Limb (tissue), 2 donors: Measurements from ENCODE around the gene IL1RN.

Experiments
- DNase-seq, 2 donors: peaks; one replicate each; pipeline ENCODE4 v3.0.0-alpha.2; 2016; ENCODE audit errors: extremely low spot score in 2 of 2

The IL1RN gene

DNA sequence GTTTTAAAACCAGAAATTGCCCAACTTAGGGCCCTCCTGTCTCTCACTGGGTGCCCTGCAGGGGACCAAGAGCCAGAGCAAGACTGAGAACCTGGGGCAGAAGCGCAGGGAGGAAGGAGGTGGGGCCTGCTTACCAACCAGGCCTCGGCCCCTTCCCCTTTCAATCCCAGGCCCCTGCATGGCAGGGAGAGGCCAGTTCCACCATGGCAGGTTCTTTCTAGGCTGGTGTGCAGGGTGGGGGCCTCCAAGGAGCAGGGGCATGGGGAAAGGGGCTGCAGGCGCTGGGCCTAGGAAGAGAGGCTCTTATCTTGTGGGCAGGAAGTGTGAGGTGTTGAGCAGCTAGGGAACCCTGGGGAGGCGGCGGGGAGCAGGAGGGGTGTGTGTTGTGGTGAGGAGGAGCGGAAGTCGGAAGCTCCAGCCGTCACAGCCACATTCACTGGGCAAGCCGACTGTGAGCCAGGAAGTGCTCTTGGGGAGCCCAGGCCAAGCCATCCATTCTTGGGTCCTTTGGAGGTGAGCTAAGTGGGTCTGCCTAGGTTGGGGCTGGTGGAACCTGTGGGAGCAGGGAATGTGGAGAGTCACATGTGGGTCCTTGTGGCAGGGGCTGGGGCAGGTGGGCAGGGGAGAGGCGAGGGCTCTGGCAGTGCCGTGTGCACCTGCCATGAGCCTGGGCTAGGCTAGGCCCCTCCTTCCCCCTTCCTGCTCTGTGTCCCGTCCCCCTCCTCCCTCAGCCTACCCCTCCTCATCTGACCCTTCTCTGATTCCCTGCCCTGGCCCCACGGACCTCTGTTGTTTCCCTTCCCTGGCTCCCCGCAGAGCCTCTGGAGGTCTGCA is 46.4 kb downstream of the IL1RN start, which contains the start of gene PSD4:
PSD4 (plus strand) TSS at position 430 of the 834 bp plus-strand sequence. CDS start 8,486 bp downstream, outside the sequence.
- no peak for DNase-seq

DNA sequence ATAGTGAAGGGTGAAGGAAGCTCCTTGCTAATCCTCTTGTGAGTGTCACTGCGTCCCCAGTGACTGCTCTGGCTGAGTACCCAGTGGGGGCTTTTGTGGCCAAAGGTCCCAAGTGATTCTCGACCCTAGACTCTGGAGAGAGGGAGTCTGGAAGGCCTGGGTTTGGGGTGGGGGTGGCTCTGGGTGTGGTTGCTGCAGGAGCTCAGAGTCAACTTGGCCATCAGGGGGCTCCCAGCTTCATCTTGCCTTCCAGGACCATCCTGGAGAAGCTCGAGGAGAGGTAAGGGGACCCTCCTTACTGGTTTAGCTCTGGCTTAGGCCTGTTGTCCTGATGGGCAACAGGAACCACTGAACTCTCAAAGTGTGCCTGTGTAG is 47.0 kb downstream of the IL1RN start:
- DNase-seq, result no peak

DNA sequence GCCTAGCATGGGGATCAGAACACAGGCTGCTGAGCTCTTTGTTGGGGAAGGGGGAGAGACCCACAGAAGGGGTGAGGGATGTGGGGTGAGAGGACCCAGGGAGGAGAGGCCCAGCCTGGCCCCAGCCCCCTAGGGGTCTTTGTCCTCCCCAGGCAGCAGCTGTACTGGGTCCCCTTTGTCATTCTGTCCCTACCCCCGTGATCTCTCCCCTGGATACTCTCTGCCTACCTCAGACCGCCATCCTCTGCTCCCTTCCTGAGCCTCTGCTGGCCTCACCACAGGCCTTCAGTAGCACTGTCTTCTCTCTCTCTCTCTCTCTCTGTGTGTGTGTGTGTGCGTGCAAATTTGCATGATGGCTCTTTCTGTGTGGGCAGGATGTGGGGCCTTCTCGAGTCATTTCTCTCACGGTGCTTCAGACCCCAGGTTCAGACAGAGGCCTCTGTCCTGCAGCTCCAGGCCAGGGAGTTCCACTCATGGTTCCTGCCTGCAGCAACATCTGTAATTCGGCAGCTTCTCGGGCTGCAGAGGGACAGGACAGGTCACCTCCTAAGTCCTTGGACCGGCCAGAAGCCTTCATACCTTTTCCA is 47.7 kb downstream of the IL1RN start:
- no peak for DNase-seq

DNA sequence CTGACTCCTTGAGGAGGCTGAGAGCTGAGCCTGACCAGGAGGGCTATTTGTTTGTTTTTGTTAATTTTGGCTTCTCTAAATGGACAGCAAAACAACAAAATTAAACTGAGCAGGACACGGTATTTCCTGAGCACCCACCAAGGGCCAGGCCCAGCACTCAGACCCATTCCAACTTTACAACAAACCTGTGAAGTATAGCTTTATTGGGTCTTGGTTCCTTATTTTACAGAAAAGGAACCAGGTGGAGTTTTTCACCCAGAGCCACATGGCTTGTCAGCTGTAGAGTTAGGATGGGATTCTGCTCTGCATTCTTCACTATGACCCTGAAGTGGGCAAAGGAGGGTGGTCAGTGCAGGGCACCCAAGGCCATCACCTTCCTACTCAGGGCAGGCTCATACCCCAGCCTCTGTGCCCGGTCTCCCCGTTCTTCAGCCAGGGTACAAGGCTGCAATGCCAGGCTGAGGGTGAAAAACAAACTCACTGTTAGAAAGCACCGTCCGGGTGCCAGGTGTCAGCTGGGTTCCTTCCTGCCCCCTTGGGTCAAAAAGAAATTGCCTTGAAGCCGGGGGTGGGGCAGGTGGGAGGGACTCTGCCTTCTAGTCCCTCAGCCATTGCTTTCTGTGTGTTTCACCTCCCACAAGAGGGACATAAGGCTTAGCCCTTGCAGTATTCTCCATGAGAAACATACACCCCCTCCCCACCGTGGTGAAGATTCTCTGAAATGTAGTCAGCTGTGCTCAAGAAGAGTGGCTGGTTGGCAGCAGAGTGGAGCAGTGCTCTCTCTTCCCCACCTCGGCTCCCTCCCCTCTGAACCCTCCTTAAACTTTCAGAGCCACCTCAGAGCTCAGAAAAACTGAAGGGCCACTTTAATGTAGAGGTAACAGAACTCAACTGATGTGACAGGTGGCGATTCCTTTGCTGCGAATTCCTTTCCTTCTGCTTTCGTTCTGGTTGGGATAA is 48.6 kb downstream of the IL1RN start:
- DNase-seq, result no peak

DNA sequence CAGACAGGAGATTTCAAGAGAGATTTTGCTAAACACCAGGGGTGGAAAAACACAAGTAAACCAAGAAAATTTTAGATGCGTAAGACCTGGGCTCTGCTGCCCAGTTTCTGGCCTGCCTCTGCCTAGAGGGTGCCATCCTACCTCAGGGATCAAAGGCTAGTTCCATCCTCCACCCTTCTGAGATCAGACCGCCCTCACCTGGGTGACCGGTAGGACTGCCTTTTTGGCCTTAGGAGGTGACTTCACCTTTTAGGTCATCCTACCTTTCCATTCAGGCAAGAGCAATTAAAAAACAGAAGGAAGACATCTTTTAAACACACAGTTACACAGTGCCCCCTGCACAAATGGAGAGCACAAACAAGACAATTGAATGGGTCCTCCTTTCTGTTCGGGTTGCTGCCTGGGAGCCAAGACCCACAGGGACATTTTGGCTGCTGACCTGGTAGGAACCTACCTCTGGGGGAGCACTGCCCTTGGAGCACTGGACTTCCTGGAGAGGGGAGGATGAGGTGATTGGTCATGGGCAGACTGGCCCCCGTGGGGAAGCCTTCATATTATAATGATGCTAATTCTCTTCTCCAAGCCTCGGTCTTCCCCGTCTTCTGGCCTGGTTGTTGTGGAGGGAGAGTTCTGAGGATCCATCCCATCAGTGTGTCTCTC is 49.4 kb downstream of the IL1RN start:
- no peak for DNase-seq

DNA sequence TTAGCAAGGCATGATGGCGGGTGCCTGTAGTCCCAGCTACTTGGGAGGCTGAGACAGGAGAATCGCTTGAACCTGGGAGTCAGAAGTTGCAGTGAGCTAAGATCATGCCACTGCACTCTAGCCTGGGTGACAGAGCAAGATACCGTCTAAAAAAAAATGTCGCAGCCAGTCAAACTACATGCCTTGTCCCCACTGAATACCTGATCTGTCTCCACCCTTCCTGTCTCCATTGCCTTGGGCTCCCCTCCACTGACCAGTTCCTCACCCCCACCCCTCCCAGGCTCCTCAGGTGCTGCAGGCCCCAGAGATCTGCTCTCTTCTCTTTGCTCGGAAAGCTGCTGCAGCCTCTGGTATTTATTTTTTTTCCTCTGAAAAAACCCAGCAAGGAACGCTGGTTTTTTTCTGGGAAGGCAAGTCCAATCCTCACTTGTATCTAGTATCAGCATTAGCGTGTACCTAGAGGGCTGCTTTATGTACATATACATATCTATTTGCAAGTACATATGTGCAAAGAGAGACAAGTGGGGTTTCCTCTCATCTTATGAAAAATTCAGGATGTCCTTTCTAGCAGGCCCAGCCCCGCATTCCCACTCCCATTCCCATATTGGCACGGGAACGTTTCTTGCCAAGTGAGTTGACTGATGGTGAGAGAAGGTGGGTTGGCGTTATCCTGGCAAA is 50.8 kb downstream of the IL1RN start:
- no peak for DNase-seq

DNA sequence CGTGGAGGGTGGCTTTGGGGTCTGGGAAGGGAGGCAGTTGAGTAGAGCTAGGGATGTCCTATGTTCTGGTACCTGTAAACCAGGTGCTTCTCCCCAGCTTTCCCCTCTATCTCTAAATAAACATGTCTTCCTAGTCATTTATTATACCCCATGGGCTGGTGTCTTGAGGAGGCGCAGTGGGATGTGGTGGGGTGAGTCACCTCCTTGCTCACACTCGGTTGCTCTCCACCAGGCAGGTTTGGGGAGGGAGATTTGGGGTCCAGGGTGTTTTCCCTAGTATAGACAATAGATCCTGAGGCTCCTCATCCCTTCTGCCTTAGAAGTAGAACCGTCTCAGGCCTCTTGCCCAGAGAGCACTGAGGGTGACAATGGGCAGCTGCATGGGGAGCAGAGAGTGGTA is 51.5 kb downstream of the IL1RN start:
- DNase-seq, result no peak

DNA sequence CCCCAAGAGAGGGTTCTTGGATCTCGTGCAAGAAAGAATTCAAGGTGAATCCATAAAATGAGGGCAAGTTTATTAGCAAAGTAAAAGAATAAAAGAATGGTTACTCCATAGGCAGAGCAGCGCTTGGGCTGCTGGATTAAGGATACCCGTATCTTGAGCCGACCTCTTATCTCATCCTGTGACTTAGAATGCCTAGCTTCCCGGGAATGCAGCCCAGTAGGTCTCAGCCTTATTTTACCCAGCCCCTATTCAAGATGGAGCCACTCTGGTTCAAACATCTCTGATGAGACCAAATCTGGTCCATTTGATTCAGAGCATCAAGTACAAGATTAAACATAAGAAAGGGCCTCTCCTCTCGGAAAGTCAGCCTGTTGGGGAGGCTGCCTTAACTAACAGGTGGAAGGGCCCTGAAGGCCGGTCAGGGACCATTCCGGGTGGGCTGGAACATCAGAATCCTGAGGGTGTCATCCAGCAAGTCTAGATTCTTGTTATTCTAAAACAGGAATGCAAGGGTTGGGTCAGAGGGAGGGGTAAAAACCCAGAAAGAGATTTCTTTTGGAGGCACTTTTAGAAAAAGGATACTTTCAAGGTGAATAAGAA is 52.1 kb downstream of the IL1RN start:
- no peak for DNase-seq

DNA sequence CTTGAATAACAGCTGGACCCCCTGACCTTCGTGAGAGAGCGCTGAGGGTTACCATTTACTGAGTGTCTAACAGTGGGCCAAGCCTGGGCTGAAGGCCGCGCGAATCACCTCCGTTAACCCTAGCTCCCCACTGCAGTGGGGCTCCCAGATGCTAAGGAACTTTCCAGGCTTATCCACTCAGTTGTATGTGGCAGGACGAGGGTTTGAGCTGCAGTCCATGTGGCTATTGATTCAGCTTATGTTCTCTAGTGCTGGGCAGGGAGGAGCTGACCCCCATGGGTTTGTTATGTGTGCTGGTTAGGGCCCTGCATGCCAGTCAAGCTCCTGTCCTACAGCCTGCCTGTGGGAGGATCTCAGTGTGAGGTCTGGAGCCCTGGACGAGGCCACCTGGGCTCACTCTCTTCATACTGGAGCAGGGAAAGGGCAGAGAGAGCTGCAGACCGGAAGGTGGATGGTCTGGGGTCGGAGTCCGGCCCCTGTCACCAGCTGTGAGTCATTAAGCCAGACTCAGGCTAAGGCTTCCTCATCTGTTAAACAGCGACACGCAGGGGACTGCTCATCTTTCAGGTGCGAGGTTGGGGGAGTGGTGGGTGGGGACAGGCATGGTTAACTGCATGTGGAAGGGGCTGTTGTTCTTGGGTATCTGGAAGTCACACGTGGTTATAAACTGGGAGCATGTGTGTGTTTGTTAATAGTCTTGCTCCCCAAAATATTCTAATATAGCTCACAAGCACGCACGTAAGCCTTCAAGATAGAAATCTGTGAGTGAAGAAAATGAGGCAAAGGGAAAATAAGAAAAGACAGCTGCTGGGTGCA is 52.9 kb downstream of the IL1RN start:
- no peak for DNase-seq

DNA sequence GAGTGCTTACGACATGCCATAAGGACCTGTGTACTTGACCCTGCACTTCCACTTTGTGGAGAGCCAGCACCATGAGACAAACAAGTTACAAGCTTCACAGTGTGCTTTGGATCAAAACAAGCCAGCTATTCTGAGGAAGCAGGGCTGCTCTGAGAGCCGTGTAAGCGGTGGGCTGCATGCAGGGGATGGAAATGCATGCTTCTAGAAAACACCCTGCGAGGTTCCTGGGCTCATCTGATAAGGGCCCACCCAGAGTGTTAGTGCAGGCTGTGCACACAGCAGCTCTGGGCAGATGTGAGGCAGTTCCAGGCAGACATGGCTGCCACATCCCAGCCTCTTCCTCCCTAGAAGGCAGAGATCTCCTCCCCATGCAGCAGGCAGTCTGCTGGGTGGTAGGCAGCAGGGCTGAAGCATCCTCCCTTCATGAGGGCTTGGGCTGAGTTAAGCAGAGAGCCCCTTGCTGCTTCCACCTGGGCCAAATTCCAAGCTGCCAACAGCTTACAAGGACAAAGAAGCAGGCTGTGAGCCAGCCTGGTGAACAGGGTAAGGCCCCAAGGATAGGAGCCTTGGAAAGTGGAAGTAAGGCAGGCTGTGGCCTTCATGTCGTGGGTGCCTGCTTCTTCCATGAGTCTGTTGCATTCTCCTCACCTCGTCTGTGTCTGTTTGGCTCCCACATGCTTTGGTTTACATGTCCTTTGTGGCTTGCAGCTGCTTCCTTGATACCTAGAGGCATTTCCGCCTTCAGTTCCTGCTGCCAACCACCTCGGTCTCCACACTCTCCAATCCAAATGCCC is 54.1 kb downstream of the IL1RN start:
- no peak for DNase-seq

DNA sequence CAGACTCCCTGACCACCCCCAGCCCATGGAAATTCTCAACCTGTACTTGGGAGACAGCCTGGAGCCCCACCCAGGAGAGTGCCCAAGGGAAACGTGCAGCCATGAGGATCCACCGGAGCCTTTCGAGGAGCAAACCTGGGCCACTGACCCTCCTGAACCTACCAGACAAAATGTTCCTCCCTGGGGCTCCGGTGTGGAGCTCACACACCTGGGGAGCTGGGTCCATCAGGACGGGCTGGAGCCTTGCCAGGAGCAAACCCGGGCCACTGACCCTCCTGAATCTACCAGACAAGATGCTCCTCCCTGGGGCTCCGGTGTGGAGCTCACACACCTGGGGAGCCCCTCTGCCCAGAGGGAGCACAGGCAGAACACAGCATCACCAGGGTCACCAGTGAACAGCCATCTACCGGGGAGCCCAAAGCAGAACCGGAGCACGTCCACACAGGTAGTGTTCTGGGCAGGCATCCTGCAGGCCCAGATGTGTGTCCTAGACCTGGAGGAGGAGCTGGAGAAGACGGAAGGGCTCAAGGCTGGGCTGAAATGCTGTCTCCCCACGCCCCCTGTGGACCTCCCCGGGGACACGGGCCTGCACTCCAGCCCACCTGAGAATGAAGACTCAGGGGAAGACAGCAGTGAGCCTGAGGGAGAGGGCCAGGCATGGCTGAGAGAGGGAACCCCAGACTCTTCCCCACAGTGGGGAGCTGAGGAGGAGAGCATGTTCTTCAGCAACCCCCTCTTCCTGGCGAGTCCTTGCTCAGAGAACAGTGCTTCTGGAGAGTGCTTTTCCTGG is 55.3 kb downstream of the IL1RN start:
- no peak for DNase-seq

DNA sequence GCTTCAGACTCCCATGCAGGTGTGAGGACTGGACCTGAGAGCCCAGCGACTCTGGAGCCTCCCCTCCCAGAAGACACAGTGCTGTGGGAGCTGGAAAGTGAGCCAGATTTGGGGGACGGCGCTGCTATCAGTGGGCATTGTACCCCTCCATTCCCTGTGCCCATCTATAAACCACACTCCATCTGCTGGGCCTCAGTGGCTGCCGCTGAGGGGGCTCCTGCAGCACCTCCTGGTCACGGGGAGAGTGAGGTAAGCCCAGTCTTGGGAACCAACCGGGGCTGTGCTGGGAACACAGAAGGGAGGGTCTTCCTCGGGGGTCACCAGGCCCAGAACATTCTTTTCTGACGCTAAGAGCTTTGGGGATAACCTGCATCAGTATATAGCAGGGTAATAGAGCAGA is 55.9 kb downstream of the IL1RN start:
- DNase-seq, result no peak
